Measurements from ENCODE around the gene POMP.

Gene POMP

DNA sequence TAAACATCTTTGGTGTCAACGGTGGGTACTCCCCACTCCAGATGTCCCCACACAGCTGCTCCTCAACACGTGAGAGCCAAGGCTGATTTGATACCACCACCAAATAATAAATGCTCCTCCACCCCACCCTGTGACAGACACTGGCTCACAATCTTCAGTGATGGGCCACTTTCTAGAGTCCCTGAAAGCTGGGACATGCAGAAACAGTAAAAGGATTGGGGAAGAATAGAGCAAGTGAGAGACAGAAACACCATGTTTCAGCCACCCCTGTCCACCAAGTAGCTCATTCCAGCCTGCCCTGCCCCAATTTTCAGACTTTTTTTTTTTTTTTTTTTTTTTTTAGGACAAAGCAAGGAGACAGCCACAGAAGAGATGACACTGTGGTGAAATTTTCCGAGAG, 58.2 kb downstream of the POMP start:
- DNase-seq (ENCODE audit: low read depth in 1 of 2, low spot score in 1 of 2), result no peak
- no peak for TF ChIP-seq JUND (IDR thresholded peaks at IDR 0.05; ENCODE audit: low read depth)
- in situ Hi-C loops (cut with HindIII; ENCODE audit: low pct_unique_long_range_greater_than_20kb, low sequenced_read_pairs), result no loop called here

DNA sequence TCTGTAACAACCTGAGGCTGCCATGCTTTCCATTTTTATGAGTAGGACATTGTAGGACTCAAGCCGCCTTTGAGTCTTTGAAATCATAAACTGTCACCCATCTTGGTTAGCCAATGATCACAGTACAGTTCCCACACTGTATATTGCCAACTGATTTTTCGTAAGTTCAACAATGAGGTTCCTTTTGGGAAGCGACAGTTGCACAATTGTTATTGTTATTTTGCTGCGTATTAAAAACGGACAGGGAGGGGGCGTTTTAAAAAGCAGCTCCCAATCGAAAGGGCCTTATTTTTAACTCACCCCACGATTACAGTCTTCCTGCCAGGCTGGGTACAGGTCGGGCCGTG, 59.2 kb downstream of the POMP start:
- TF ChIP-seq JUND (IDR thresholded peaks at IDR 0.05; ENCODE audit: low read depth), result no peak
- DNase-seq (ENCODE audit: low read depth in 1 of 2, low spot score in 1 of 2), result no peak
- in situ Hi-C loops (cut with HindIII; ENCODE audit: low pct_unique_long_range_greater_than_20kb, low sequenced_read_pairs), result no loop called here

DNA sequence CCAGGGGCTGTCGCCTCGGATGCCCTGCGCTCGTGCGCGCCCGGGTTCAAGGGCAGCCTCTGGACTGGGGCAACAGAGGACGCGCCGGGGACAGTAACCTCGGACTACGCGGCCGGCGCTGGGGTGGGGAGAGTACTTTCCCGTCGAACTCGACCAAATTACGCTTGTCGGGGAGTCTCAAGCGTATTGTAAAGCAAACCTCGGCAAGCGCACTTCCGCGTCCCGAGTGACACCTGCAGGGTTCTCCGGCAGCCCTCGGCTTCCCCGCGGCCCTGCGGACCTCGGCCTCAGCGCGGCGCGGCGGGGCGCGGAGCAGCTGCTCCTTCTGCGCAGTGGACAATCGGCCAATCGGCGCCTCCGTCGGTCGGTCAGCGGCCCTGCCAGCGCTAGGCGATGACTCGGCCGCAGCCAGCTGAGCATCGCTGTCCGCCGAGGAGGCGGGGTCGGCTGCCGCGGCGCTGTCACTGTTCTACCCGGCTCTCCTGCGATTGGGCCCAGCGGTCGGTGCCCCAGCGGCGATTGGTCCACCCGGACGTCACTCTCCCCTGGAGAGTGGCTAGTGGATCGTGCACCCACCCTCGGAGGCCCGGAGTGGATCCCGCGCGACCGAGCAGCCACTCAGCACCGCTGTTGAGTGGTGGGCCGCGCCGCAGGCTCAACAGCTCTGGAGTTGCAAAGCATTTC, 59.8 kb downstream of the POMP start, which contains the start of gene SLC46A3:
TSS of gene SLC46A3 (minus strand) at position 428 of the 684 bp plus-strand sequence. CDS start 972 bp downstream, outside the sequence.
- in situ Hi-C loops (cut with HindIII; ENCODE audit: low pct_unique_long_range_greater_than_20kb, low sequenced_read_pairs), result no loop called here
- TF ChIP-seq JUND (IDR thresholded peaks at IDR 0.05; ENCODE audit: low read depth), result no peak
- DNase-seq (ENCODE audit: low read depth in 1 of 2, low spot score in 1 of 2), result peak; percentile 84 to 97

DNA sequence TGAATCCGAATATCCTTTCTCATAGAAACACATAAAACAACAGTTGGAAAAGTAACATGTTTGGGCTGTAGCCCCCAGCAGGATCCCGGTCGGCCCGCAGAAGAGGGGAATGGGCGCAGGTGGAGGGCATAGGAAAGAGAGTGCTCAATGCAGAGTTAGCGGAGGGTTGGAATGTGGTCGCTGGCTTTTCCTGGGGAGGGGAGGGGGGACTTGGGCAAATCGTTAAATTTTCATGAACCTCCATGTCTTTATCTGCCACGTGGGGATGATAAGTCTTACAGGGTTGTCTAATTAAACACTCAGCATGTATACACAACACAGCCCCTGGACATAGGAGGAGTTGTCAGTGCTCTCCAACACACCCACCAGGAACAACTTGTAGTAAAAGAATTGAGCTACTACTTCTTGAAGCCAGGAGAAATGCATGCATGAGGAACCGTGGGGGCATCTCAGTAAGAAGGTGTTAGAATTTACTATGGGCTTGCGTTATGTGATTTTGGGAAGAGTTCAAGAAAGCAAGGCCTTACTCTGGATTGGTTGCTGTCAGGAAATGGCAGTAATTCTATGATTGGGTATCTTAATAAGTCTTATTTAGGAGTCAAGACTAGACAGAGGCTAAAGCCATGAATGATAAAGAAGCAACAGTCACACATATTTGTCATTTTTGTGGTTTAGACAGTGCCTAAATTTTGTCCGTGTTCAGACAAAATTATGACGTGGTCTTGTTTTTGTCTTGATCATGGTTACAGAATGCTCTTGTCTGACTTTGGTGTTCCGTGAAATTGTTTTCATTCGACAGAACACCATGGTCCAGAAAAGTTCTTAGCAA, 60.5 kb downstream of the POMP start:
- no peak for DNase-seq (ENCODE audit: low read depth in 1 of 2, low spot score in 1 of 2)
- in situ Hi-C loops (cut with HindIII; ENCODE audit: low pct_unique_long_range_greater_than_20kb, low sequenced_read_pairs), result no loop called here
- no peak for TF ChIP-seq JUND (IDR thresholded peaks at IDR 0.05; ENCODE audit: low read depth)

DNA sequence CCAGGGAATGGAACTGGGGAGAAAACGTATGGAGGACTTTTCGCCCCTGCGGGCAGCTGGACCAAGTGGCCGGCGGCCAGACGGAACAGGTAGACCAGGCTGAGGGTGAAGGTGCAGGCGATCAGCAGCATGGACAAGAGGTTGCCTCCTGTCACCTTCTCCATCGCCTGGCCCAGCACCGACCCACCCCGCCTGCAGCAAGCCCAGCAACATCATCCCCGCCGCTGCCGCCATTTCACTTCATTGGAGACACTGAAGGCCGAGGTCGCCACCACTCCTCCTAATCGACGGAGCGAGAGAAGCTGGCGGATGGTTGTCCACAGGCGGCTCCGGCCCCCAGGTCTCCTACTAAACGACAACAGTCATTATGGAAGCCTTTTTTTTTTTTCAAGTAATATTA, 64.9 kb downstream of the POMP start:
- no peak for DNase-seq (ENCODE audit: low read depth in 1 of 2, low spot score in 1 of 2)
- TF ChIP-seq JUND (IDR thresholded peaks at IDR 0.05; ENCODE audit: low read depth), result no peak
- in situ Hi-C loops (cut with HindIII; ENCODE audit: low pct_unique_long_range_greater_than_20kb, low sequenced_read_pairs), result no loop called here

DNA sequence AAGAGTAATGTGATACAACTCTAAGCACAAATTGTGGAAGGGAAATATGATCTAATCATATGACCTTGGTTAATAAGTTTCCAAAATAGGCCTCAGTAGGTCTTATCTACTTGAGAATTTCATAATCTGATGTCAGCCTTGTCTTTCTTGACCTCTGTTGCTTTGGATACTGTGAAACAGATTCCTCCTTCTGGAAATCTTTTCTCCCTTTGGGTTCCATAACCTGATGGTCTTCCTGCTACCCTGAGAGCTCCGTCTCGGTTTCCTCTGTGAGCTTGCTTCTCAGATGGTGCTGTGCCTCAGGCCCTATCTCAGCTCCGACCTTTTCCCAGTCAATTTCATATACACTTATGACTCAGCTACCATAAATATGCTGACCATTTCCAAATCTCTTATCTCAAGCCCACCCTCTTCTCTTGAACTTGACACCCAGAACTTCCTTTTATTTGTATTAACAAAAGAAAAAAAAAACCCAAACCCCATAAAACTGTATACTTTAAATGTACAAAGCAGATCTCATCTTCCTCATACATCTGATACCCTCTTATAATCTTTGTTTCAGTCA, 66.2 kb downstream of the POMP start:
- DNase-seq (ENCODE audit: low read depth in 1 of 2, low spot score in 1 of 2), result no peak
- no peak for TF ChIP-seq JUND (IDR thresholded peaks at IDR 0.05; ENCODE audit: low read depth)
- in situ Hi-C loops (cut with HindIII; ENCODE audit: low pct_unique_long_range_greater_than_20kb, low sequenced_read_pairs), result no loop called here
